Right lobe of liver (tissue), 4 donors: ENCODE results near the gene FANK1.

Experiments used
- POLR2A ChIP-seq: fragments of 450-650 bp; IDR thresholded peaks from one replicate; pipeline ENCODE4 v1.6.1; 2017; ENCODE audit warnings: antibody characterized with exemption, mild to moderate bottlenecking
- TF ChIP-seq, protein P1 (sequence below), 4 donors: fragments of 200-600 bp in 3 of 4; fragments of 450-650 bp in 1 of 4; IDR thresholded peaks; one replicate each; pipeline versions ENCODE4 v1.5.1 to v1.8.0; 2016 to 2022; ENCODE audit warnings: antibody characterized with exemption in 4 of 4, mild to moderate bottlenecking in 2 of 4
- donor health status: DM: no; HTN: no; CAD: no.
- donor health status: DM: no; HTN: no; CAD: no.
- donor health status: DM: no; HTN: yes; CAD: no.

DNA sequence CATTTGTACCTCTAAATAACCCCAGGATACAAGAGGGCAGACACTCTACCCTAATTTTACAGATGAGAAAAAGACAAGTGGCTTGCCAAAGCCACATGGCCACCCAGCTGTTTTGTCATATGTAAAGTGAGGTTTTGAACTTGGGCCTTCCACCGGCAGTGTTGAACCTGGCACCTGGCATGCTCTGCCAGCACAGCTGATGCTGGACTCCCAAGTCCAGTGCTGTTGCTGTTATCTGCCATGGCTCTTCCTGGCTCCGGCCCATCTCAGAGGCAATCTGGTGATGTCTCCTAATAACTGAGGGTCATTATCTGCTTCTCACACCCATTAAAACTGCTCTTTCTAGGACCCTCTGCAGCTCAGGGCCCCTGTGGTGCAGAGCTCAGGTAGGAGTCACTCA, 48.0 kb upstream of the FANK1 start:
- TF ChIP-seq POLR2A: no peak
- TF ChIP-seq, protein P1, sequence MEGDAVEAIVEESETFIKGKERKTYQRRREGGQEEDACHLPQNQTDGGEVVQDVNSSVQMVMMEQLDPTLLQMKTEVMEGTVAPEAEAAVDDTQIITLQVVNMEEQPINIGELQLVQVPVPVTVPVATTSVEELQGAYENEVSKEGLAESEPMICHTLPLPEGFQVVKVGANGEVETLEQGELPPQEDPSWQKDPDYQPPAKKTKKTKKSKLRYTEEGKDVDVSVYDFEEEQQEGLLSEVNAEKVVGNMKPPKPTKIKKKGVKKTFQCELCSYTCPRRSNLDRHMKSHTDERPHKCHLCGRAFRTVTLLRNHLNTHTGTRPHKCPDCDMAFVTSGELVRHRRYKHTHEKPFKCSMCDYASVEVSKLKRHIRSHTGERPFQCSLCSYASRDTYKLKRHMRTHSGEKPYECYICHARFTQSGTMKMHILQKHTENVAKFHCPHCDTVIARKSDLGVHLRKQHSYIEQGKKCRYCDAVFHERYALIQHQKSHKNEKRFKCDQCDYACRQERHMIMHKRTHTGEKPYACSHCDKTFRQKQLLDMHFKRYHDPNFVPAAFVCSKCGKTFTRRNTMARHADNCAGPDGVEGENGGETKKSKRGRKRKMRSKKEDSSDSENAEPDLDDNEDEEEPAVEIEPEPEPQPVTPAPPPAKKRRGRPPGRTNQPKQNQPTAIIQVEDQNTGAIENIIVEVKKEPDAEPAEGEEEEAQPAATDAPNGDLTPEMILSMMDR (IDR thresholded peaks at IDR 0.05): no peak
